Psoas muscle (tissue), 8 donors: ENCODE data around the gene CDH3. TPM values are rescaled to one million over a fixed set of nuclear protein-coding genes. Genes with fewer than 3 reads are reported as not detected.

Experiments used
- ATAC-seq, 4 donors: fragments of 200-7000 bp; cut with Tn5 transposase; one replicate each; pipeline ENCODE4 v1.9.1; 2020; ENCODE audit warnings: moderate library complexity in 3 of 4, mild to moderate bottlenecking in 2 of 4
- DNase-seq, 2 donors: peaks; one replicate each; pipeline ENCODE4 v3.0.0-alpha.2; 2020
- H3K27ac ChIP-seq: fragments of 200-600 bp; one replicate; pipeline ENCODE4 v1.8.0; 2022
- H3K27me3 ChIP-seq, 3 donors: fragments of 200-600 bp in 1 of 3; one replicate each; pipeline versions ENCODE4 v1.6.1 to v1.8.0; 2013 to 2022; ENCODE audit warnings: low read length in 2 of 3, mild to moderate bottlenecking in 2 of 3, moderate library complexity in 1 of 3; ENCODE audit not compliant: insufficient read depth in 3 of 3
- H3K36me3 ChIP-seq, 2 donors: fragments of 200-600 bp in 1 of 2; one replicate each; pipeline versions ENCODE4 v1.6.1 to v1.8.0; 2013 to 2022; ENCODE audit warnings: low read depth in 1 of 2, mild to moderate bottlenecking in 1 of 2, moderate library complexity in 1 of 2; ENCODE audit not compliant: insufficient read depth in 1 of 2
- H3K4me1 ChIP-seq: fragments of 200-600 bp; one replicate; pipeline ENCODE4 v1.8.0; 2022
- H3K4me3 ChIP-seq: fragments of 200-600 bp; one replicate; pipeline ENCODE4 v1.8.0; 2022; ENCODE audit warnings: mild to moderate bottlenecking
- H3K9me3 ChIP-seq: fragments of 200-600 bp; one replicate; pipeline ENCODE4 v1.8.0; 2022
- WGBS, 3 donors: extraction: QIAGEN DNeasy Blood & Tissue Kit; methylation state at CpG; one replicate each; pipeline versions ENCODE4 v1.1.6 to v1.1.7; 2013; 5-methylcytosine and 5-hydroxymethylcytosine counted together
- intact Hi-C, 2 donors: fragments of 100-400 bp; cut with DNase I; formaldehyde crosslinking; loops; one replicate each; pipeline versions ENCODE4 v1.11.0 to v1.14.2; 2022
- polyA plus RNA-seq, 3 donors: library from polyadenylated mRNA; stranded (reverse); fragments of 200-250 nt; gene quantifications; one replicate each; pipeline ENCODE4 v1.2.3, GENCODE V29; 2013
- total RNA-seq, 4 donors: library from RNA; stranded (reverse); fragmentation: NEBNext Ultra II Directional in 2 of 4; extraction: Animal tissue kit (Norgen Biotek cat#: 25700) in 2 of 4; gene quantifications; one replicate each; pipeline versions ENCODE4 v1.2.1 to v1.2.4, GENCODE V29; 2021 to 2023
- TF ChIP-seq, protein P1 (sequence below): fragments of 200-600 bp; IDR thresholded peaks from one replicate; pipeline ENCODE4 v1.8.0; 2022; ENCODE audit warnings: antibody characterized with exemption
- donor health status: healthy with polysubstance abuse.
- donor health status: DM: no; HTN: no; CAD: no; lungs with moderate emphysema.
- donor health status: Bipolar disorder and iron deficiency.
- donor health status: healthy.
- donor health status: DM: yes; HTN: yes; CAD: no.
- donor health status: DM: no; HTN: no; CAD: no.
- donor health status: DM: no; HTN: no; CAD: no.
- donor health status: DM: yes; HTN: yes; CAD: no.

CDH3 gene
- total and polyA plus RNA-seq, 7 donors: 0.05 to 0.21 TPM; not detected in 5

DNA sequence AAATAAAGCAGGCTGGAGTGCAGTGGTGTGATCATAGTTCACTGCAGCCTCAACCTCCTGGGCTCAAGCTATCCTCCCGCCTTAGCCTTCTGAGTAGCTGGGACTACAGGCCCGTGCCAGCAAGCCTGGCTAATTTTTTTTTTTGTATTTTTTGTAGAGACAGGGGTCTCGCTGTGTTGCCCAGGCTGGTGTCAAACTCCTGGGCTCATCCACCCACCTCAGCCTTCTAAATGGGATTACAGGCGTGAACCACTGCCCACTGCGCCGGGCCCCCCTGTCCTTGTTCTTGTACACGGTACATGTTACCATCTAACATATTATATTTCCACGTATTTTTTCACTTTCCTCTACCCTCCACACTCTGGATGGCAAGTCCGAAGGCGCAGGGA lies 3.1 kb upstream of the CDH3 start:
- Histone ChIP-seq H3K27me3 (peaks cover 4 to 48% (median 27%) of the 10 kb centered on the region in 3 donors), H3K4me1 (peaks cover 10% of the 10 kb centered on the region), H3K27ac (no peak overlapping the region), H3K4me3 (no peak overlapping the region), H3K9me3 (no peaks in the 10 kb centered on the region), H3K36me3 (no peaks in the 10 kb centered on the region)
- TF ChIP-seq, protein P1, sequence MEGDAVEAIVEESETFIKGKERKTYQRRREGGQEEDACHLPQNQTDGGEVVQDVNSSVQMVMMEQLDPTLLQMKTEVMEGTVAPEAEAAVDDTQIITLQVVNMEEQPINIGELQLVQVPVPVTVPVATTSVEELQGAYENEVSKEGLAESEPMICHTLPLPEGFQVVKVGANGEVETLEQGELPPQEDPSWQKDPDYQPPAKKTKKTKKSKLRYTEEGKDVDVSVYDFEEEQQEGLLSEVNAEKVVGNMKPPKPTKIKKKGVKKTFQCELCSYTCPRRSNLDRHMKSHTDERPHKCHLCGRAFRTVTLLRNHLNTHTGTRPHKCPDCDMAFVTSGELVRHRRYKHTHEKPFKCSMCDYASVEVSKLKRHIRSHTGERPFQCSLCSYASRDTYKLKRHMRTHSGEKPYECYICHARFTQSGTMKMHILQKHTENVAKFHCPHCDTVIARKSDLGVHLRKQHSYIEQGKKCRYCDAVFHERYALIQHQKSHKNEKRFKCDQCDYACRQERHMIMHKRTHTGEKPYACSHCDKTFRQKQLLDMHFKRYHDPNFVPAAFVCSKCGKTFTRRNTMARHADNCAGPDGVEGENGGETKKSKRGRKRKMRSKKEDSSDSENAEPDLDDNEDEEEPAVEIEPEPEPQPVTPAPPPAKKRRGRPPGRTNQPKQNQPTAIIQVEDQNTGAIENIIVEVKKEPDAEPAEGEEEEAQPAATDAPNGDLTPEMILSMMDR: no peak
- intact Hi-C loops: no loop called here
- WGBS, 3 donors: 44 to 52% (median 45%) methylated on average over 10 of the region's 10 CpGs
- ATAC-seq: no peak
- no peak for DNase-seq

DNA sequence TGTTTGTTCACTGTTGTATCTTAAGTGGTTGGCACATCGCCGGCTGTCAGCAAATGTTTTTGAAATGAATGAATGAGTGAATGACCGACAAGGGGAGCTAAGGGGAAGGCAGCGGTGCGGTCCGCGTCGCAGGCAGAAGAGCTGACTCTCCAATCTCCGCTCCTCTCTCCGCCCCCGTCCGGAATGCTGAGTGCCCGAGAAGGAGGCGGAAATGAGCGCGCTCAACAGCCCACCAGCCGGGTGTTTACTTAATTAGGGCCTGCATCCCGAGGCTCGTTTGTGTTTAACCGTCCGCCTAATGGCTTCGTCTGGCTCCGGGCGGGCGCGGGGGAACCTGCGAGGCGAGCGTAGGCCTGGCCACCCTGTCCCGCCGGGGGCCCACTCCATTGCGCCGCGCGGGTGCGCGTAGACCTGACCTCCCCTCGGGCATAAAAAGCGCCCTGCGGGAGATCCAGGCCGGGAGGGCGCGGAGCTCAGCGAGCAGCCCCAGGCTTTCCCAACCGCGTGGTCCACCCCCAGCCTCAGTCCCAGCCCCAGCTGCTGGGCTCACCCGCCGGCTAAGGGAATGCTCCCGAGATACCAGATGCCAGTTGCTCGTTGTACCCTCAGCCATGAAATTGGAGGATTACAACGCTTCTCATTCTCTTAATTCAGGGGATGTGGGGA lies 2.5 kb upstream of the CDH3 start:
- DNase-seq (no peak), ATAC-seq (no peak)
- intact Hi-C loops: no loop called here
- Histone ChIP-seq H3K9me3 (no peaks in the 10 kb centered on the region), H3K27me3 (peaks cover 4 to 53% (median 29%) of the 10 kb centered on the region in 3 donors), H3K27ac (no peak overlapping the region), H3K36me3 (no peaks in the 10 kb centered on the region), H3K4me3 (no peak overlapping the region), H3K4me1 (peaks cover 10% of the 10 kb centered on the region)
- TF ChIP-seq, protein P1: no peak
- WGBS, 3 donors: 1 to 3% (median 2%) methylated on average over 48 to 51 of the region's 51 CpGs

DNA sequence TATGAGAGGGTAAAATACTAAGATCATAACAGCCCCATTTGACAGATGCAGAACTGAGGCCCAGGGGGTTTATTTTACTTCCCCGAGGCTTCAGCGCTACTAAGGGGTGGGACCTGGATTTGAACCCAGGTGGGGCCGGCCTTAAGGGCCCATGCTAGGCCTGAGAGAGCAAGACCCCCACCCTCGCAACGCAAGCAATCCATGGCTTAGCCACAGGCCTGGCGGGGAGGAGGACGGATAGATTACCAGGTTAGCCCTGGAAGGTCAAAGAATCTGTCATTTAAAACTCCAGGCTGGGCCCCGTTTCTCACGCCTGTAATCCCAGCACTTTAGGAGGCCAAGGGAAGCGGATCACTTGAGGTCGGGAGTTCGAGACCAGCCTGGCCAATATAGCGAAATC lies 1.9 kb upstream of the CDH3 start:
- H3K27me3 ChIP-seq: peaks cover 4 to 60% (median 29%) of the 10 kb centered on the region in 3 donors
- H3K27ac ChIP-seq: no peak overlapping the region

DNA sequence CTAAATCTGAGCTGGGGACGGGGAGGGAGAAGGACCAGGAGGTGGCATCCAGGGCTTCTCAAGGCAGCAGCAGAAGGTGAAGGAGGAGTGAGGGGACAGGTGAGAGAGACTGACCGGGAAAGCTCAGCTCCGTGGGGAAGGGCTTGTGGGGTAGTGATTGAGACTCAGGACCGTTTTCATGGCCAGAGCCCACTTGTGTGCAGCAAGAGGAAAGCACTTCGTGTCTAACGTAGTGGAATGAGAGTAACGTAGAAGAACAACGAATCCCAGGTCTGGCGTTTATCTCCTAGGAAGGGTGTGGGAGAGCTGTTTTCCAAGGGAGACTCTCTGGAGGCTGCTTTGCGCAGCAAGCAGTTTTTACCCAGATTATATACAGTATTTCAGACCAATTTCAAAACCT lies 1.3 kb upstream of the CDH3 start:
- TF ChIP-seq, protein P1: no peak
- Histone ChIP-seq H3K27me3 (peaks cover 4 to 63% (median 29%) of the 10 kb centered on the region in 3 donors), H3K27ac (no peak overlapping the region), H3K4me3 (no peak overlapping the region), H3K4me1 (peaks cover 10% of the 10 kb centered on the region), H3K36me3 (no peaks in the 10 kb centered on the region), H3K9me3 (no peaks in the 10 kb centered on the region)
- DNase-seq: no peak
- intact Hi-C loops: no loop called here
- WGBS, 3 donors: 15 to 22% (median 19%) methylated on average over 10 of the region's 10 CpGs
- ATAC-seq: no peak

More for the DNA sequence above, 1.9 kb upstream of the CDH3 start:
- TF ChIP-seq, protein P1: no peak
- no peak overlapping the region for H3K4me3 ChIP-seq
- whole genome bisulfite sequencing, 3 donors: 25 to 39% (median 31%) methylated on average over 13 of the region's 13 CpGs
- H3K4me1 ChIP-seq: peaks cover 10% of the 10 kb centered on the region
- H3K9me3 ChIP-seq: no peaks in the 10 kb centered on the region
- intact Hi-C loops: no loop called here
- H3K36me3 ChIP-seq: no peaks in the 10 kb centered on the region
- DNase-seq: no peak
- ATAC-seq: no peak

DNA sequence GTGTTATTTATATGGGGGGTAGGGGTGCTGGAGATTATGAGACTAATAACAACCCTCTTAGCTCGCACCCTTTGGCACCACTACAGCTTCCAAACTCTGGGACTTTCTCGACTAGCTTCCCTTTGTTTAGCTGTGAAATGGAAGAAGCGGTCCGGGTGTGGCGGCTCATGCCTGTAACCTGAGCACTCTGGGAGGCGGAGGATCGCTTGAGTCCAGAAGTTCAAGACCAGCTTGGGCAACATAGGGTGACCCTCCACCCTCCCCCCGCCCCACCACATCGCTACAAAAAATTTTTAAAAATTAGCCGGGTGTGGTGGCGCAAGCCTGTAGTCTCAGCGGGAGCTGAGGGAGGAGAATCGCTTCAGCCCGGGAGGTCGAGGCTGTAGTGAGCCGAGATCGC lies 814 bp upstream of the CDH3 start:
- Histone ChIP-seq H3K27ac (no peak overlapping the region), H3K27me3 (peaks cover 4 to 67% (median 29%) of the 10 kb centered on the region in 3 donors), H3K4me3 (no peak overlapping the region), H3K36me3 (no peaks in the 10 kb centered on the region), H3K4me1 (peaks cover 10% of the 10 kb centered on the region), H3K9me3 (no peaks in the 10 kb centered on the region)
- no peak for ATAC-seq
- intact Hi-C loops: no loop called here
- 5 to 8% (median 6%) methylated on average over 17 of the region's 17 CpGs for WGBS, 3 donors
- TF ChIP-seq, protein P1: no peak
- no peak for DNase-seq
